ENCODE measurements around the gene NAALADL2.

NAALADL2 gene

GRCh38 chr3:175307642-175308041, 448.5 kb downstream of the NAALADL2 start:
- no peak for DNase-seq (ENCODE audit: low read depth in 2 of 2)

GRCh38 chr3:175308097-175308496, 449.0 kb downstream of the NAALADL2 start:
- no peak for DNase-seq (ENCODE audit: low read depth in 2 of 2)

GRCh38 chr3:175310046-175310445, 450.9 kb downstream of the NAALADL2 start:
- no peak for DNase-seq (ENCODE audit: low read depth in 2 of 2)

GRCh38 chr3:175311404-175311803, 452.3 kb downstream of the NAALADL2 start:
- no peak for DNase-seq (ENCODE audit: low read depth in 2 of 2)

- DNase-seq (ENCODE audit: low read depth in 2 of 2), result no peak
Observed at GRCh38 chr3:175311946-175312345, 452.8 kb downstream of the NAALADL2 start.

- DNase-seq (ENCODE audit: low read depth in 2 of 2), result no peak
Observed at GRCh38 chr3:175312791-175313190, 453.7 kb downstream of the NAALADL2 start.

- DNase-seq (ENCODE audit: low read depth in 2 of 2), result no peak
Observed at GRCh38 chr3:175316799-175317198, 457.7 kb downstream of the NAALADL2 start.

- DNase-seq (ENCODE audit: low read depth in 2 of 2), result no peak
Observed at GRCh38 chr3:175325440-175325839, 466.3 kb downstream of the NAALADL2 start.

GRCh38 chr3:175326041-175326440, 466.9 kb downstream of the NAALADL2 start:
- DNase-seq (ENCODE audit: low read depth in 2 of 2), result no peak

- no peak for DNase-seq (ENCODE audit: low read depth in 2 of 2)
Observed at GRCh38 chr3:175329373-175329772, 470.2 kb downstream of the NAALADL2 start.

- no peak for DNase-seq (ENCODE audit: low read depth in 2 of 2)
Observed at GRCh38 chr3:175335229-175335628, 476.1 kb downstream of the NAALADL2 start.

- no peak for DNase-seq (ENCODE audit: low read depth in 2 of 2)
Observed at GRCh38 chr3:175336406-175337133, 477.4 kb downstream of the NAALADL2 start.

GRCh38 chr3:175337631-175338030, 478.5 kb downstream of the NAALADL2 start:
- DNase-seq (ENCODE audit: low read depth in 2 of 2), result no peak

GRCh38 chr3:175338775-175339535, 479.8 kb downstream of the NAALADL2 start:
- DNase-seq (ENCODE audit: low read depth in 2 of 2), result no peak

GRCh38 chr3:175340338-175341015, 481.3 kb downstream of the NAALADL2 start:
- DNase-seq (ENCODE audit: low read depth in 2 of 2), result no peak

- DNase-seq (ENCODE audit: low read depth in 2 of 2), result no peak
Observed at GRCh38 chr3:175342196-175342595, 483.1 kb downstream of the NAALADL2 start.

- no peak for DNase-seq (ENCODE audit: low read depth in 2 of 2)
Observed at GRCh38 chr3:175343946-175344345, 484.8 kb downstream of the NAALADL2 start.

GRCh38 chr3:175346573-175347356, 487.6 kb downstream of the NAALADL2 start:
- no peak for DNase-seq (ENCODE audit: low read depth in 2 of 2)

GRCh38 chr3:175349168-175349567, 490.0 kb downstream of the NAALADL2 start:
- no peak for DNase-seq (ENCODE audit: low read depth in 2 of 2)

GRCh38 chr3:175355801-175356335, 496.7 kb downstream of the NAALADL2 start:
- no peak for DNase-seq (ENCODE audit: low read depth in 2 of 2)

GRCh38 chr3:175356899-175357324, 497.8 kb downstream of the NAALADL2 start:
- DNase-seq (ENCODE audit: low read depth in 2 of 2), result no peak

All from activated CD8-positive, alpha-beta memory T cell treated with anti-CD3 and anti-CD28 coated beads for 4 hours (primary cell).